GM23338 (cell line): ENCODE data around the gene KLF2. TPM values are rescaled to one million over a fixed set of nuclear protein-coding genes. Genes with fewer than 3 reads are reported as not detected.

ENCODE experiments used
- ATAC-seq: fragments of 200-7000 bp; cut with Tn5 transposase; 3 replicates; pipeline ENCODE4 v1.9.1; 2020
- DNase-seq: peaks from one replicate; pipeline ENCODE4 v3.0.0-alpha.2; 2015; ENCODE audit warnings: low spot score
- H2AFZ ChIP-seq: fragments of 200-600 bp; sonication (generic); 2 replicates; pipeline ENCODE4 v1.8.0; 2016; ENCODE audit warnings: antibody characterized with exemption, mild to moderate bottlenecking, moderate library complexity
- H3F3A ChIP-seq: fragments of 200-600 bp; sonication (generic); replicated peaks from 2 replicates; pipeline ENCODE4 v1.8.0; 2017; ENCODE audit warnings: antibody characterized with exemption, mixed run types, low read depth
- H3K27ac ChIP-seq: fragments of 200-600 bp; sonication (generic); 2 replicates; pipeline ENCODE4 v1.6.1; 2016; ENCODE audit warnings: low read depth
- H3K27me3 ChIP-seq: fragments of 200-600 bp; sonication (generic); 2 replicates; pipeline ENCODE4 v1.8.0; 2016; ENCODE audit warnings: mild to moderate bottlenecking, mixed run types, moderate library complexity; ENCODE audit not compliant: insufficient read depth
- H3K36me3 ChIP-seq: fragments of 200-600 bp; sonication (generic); 2 replicates; pipeline ENCODE4 v1.8.0; 2016; ENCODE audit warnings: mild to moderate bottlenecking; ENCODE audit not compliant: insufficient read depth
- H3K4me1 ChIP-seq: fragments of 200-600 bp; sonication (generic); 2 replicates; pipeline ENCODE4 v1.8.0; 2016; ENCODE audit warnings: mild to moderate bottlenecking, moderate library complexity; ENCODE audit not compliant: insufficient read depth
- H3K4me2 ChIP-seq: fragments of 200-600 bp; sonication (generic); 2 replicates; pipeline ENCODE4 v1.7.1; 2017; ENCODE audit warnings: mixed run types
- H3K4me3 ChIP-seq: fragments of 200-600 bp; sonication (generic); 2 replicates; pipeline ENCODE4 v1.6.1; 2016; ENCODE audit warnings: mixed run types
- H3K79me2 ChIP-seq: fragments of 200-600 bp; sonication (generic); replicated peaks from 2 replicates; pipeline ENCODE4 v1.8.0; 2017; ENCODE audit warnings: mild to moderate bottlenecking; ENCODE audit not compliant: insufficient read depth
- H3K9me2 ChIP-seq: fragments of 200-600 bp; sonication (generic); 2 replicates; pipeline ENCODE4 v1.8.0; 2017; ENCODE audit not compliant: insufficient read depth
- H4K20me1 ChIP-seq: fragments of 200-600 bp; sonication (generic); replicated peaks from 2 replicates; pipeline ENCODE4 v1.8.0; 2017; ENCODE audit warnings: mild to moderate bottlenecking; ENCODE audit not compliant: insufficient read depth
- H3K27ac Mint-ChIP-seq: 2 replicates; pipeline ENCODE4 v1.8.0; 2020; ENCODE audit warnings: inconsistent platforms, mild to moderate bottlenecking, moderate library complexity, mixed read lengths
- H3K27me3 Mint-ChIP-seq: 3 replicates; pipeline ENCODE4 v1.8.0; 2022; ENCODE audit warnings: low read depth, mild to moderate bottlenecking, moderate library complexity, mixed read lengths, inconsistent platforms; ENCODE audit not compliant: insufficient read depth, poor library complexity
- H3K36me3 Mint-ChIP-seq: 3 replicates; pipeline ENCODE4 v1.8.0; 2021; ENCODE audit warnings: low read depth, mild to moderate bottlenecking, inconsistent platforms, moderate library complexity, mixed read lengths
- H3K4me1 Mint-ChIP-seq: 3 replicates; pipeline ENCODE4 v1.8.0; 2020; ENCODE audit warnings: mild to moderate bottlenecking, inconsistent platforms, mixed read lengths
- H3K4me3 Mint-ChIP-seq: 3 replicates; pipeline ENCODE4 v1.8.0; 2021; ENCODE audit warnings: moderate library complexity, mild to moderate bottlenecking, inconsistent platforms, mixed read lengths
- H3K9me3 Mint-ChIP-seq: 3 replicates; pipeline ENCODE4 v1.8.0; 2020; ENCODE audit warnings: moderate library complexity, mild to moderate bottlenecking, inconsistent platforms, mixed read lengths
- CREB1 ChIP-seq: fragments of 250-450 bp; sonication (Bioruptor Pico); IDR thresholded peaks from 2 replicates; pipeline ENCODE4 v1.5.0; 2020; ENCODE audit warnings: low read depth, mild to moderate bottlenecking, moderate library complexity
- CTCF ChIP-seq, 2 experiments: fragments of 200-600 bp in 1 of 2; sonication (generic) in 1 of 2; conservative IDR thresholded peaks; 2 replicates each; pipeline versions ENCODE4 v1.5.1 to v1.6.1; 2016 to 2017; ENCODE audit warnings: antibody characterized with exemption in 2 of 2, low read depth in 2 of 2, mild to moderate bottlenecking in 2 of 2, moderate library complexity in 1 of 2
- ETS1 ChIP-seq: IDR thresholded peaks from 2 replicates; pipeline ENCODE4 v1.6.1; 2016; ENCODE audit warnings: antibody characterized with exemption
- EZH2 ChIP-seq: fragments of 200-600 bp; sonication (generic); IDR thresholded peaks from one replicate; pipeline ENCODE4 v1.8.0; 2017; ENCODE audit warnings: antibody characterized with exemption, mild to moderate bottlenecking, low read depth; ENCODE audit not compliant: unreplicated experiment
- EZH2phosphoT487 ChIP-seq: fragments of 200-600 bp; sonication (generic); IDR thresholded peaks from one replicate; pipeline ENCODE4 v1.8.1; 2018; ENCODE audit warnings: antibody characterized with exemption; ENCODE audit not compliant: unreplicated experiment
- JUNB ChIP-seq: IDR thresholded peaks from one replicate; pipeline ENCODE4 v1.6.1; 2016; ENCODE audit warnings: antibody characterized with exemption; ENCODE audit not compliant: unreplicated experiment
- NANOG ChIP-seq: IDR thresholded peaks from 2 replicates; pipeline ENCODE4 v1.6.1; 2016; ENCODE audit warnings: antibody characterized with exemption, borderline replicate concordance
- POLR2AphosphoS5 ChIP-seq: IDR thresholded peaks from 2 replicates; pipeline ENCODE4 v1.6.1; 2016; ENCODE audit warnings: antibody characterized with exemption, low read depth
- STAT1 ChIP-seq: IDR thresholded peaks from one replicate; pipeline ENCODE4 v1.6.1; 2016; ENCODE audit warnings: antibody characterized with exemption; ENCODE audit not compliant: unreplicated experiment
- ZNF114 ChIP-seq: fragments of 250-450 bp; sonication (Bioruptor Pico); IDR thresholded peaks from 2 replicates; pipeline ENCODE4 v1.5.0; 2020; ENCODE audit warnings: mild to moderate bottlenecking, moderate library complexity
- ZNF331 ChIP-seq: fragments of 250-450 bp; sonication (Bioruptor Pico); IDR thresholded peaks from 2 replicates; pipeline ENCODE4 v1.5.0; 2020; ENCODE audit warnings: low read depth, mild to moderate bottlenecking, moderate library complexity
- ZNF462 ChIP-seq: fragments of 250-450 bp; sonication (Bioruptor Pico); IDR thresholded peaks from 2 replicates; pipeline ENCODE4 v1.5.0; 2020; ENCODE audit warnings: mild to moderate bottlenecking, moderate library complexity
- polyA plus RNA-seq: library from polyadenylated mRNA; unstranded; fragments of >200 nt; fragmentation: Nextera tagmentation; extraction: Ambion mirVana; gene quantifications from 2 replicates; pipeline ENCODE4 v1.2.1, GENCODE V29; 2016
- total RNA-seq: library from RNA; depleted of rRNA; stranded (reverse); fragments of >200 nt; shearing (Covaris generic); gene quantifications from 2 replicates; pipeline ENCODE4 v1.2.3, GENCODE V29; 2014

KLF2 gene
- total and polyA plus RNA-seq, 2 experiments from 2014 or later = 0.90 TPM; not detected in 1

- ATAC-seq (no peak), DNase-seq (no peak)
- H3K4me1 Mint-ChIP-seq = peaks cover 10% of the 10 kb centered on the region
- Histone ChIP-seq H3K27me3 (no peaks in the 10 kb centered on the region), H3K4me1 (peaks cover 7% of the 10 kb centered on the region; the same call in 1 of the 2 replicates), H3K36me3 (no peaks in the 10 kb centered on the region), H3K9me2 (no peaks in the 10 kb centered on the region), H2AFZ (no peak overlapping the region), H4K20me1 (no peaks in the 10 kb centered on the region), H3F3A (0 out of 2 replicates have a peak, but pooled peaks cover 2% of the 10 kb centered on the region), H3K4me3 (no peak overlapping the region), H3K4me2 (no peak overlapping the region), H3K27ac (no peak overlapping the region), H3K79me2 (no peaks in the 10 kb centered on the region)
- no peaks in the 10 kb centered on the region for H3K36me3 Mint-ChIP-seq
- peaks cover 4% of the 10 kb centered on the region for H3K27me3 Mint-ChIP-seq
- no peak overlapping the region for H3K27ac Mint-ChIP-seq
- TF ChIP-seq ZNF331 (CRISPR knock-in tag) (no peak), NANOG (no peak), ZNF114 (no peak), EZH2phosphoT487 (no peak), ETS1 (no peak), EZH2 (no peak)
- H3K9me3 Mint-ChIP-seq = no peaks in the 10 kb centered on the region
- no peak overlapping the region for H3K4me3 Mint-ChIP-seq
Observed at GRCh38 chr19:16343156-16343555, 18.5 kb downstream of the KLF2 start.

- no peak overlapping the region for H3K27ac Mint-ChIP-seq
- no peak overlapping the region for H2AFZ ChIP-seq
- H3K9me2 ChIP-seq = no peaks in the 10 kb centered on the region
- H3K79me2 ChIP-seq = no peaks in the 10 kb centered on the region
- ATAC-seq (no peak), DNase-seq (no peak)
- H3K4me3 Mint-ChIP-seq = no peak overlapping the region
- 0 out of 2 replicates have a peak, but pooled peaks cover 2% of the 10 kb centered on the region for H3F3A ChIP-seq
- no peak overlapping the region for H3K4me2 ChIP-seq
- H3K9me3 Mint-ChIP-seq = no peaks in the 10 kb centered on the region
- no peaks in the 10 kb centered on the region for H3K4me1 Mint-ChIP-seq
- no peaks in the 10 kb centered on the region for H3K36me3 ChIP-seq
- no peaks in the 10 kb centered on the region for H3K36me3 Mint-ChIP-seq
- H3K4me1 ChIP-seq = no peaks in the 10 kb centered on the region
- H4K20me1 ChIP-seq = no peaks in the 10 kb centered on the region
- H3K27me3 ChIP-seq = no peaks in the 10 kb centered on the region
- H3K4me3 ChIP-seq = no peak overlapping the region
- H3K27ac ChIP-seq = no peak overlapping the region
- H3K27me3 Mint-ChIP-seq = peaks cover 2% of the 10 kb centered on the region
- TF ChIP-seq STAT1 = no peak
- TF ChIP-seq ZNF462 (CRISPR knock-in tag) = no peak
- TF ChIP-seq ZNF331 (CRISPR knock-in tag) = no peak
- no peak for TF ChIP-seq JUNB
- TF ChIP-seq ZNF114 = no peak
- no peak for TF ChIP-seq ETS1
- no peak for TF ChIP-seq CTCF (conservative IDR thresholded peaks at IDR 0.05; ENCODE audit: low read depth in 2 of 2)
- no peak for TF ChIP-seq CREB1
- no peak for TF ChIP-seq NANOG
- TF ChIP-seq POLR2AphosphoS5 = no peak
- TF ChIP-seq EZH2 = no peak
- no peak for TF ChIP-seq EZH2phosphoT487
Observed at GRCh38 chr19:16345457-16345856, 20.8 kb downstream of the KLF2 start.
